Muscle layer of colon (tissue), 2 donors: ENCODE measurements around the gene CRY2.
"Not testable (repeated sequence)": the region's sequence is repeated elsewhere in the genome, so short reads cannot be mapped to it uniquely, and the experiment has no call there.

Experiments
- H3K27ac ChIP-seq: one replicate; pipeline ENCODE4 v1.7.0; 2013; ENCODE audit warnings: low read depth, mild to moderate bottlenecking, low read length, moderate library complexity
- H3K27me3 ChIP-seq, 2 donors: one replicate each; pipeline ENCODE4 v1.7.0; 2013; ENCODE audit warnings: low read length in 2 of 2, mild to moderate bottlenecking in 2 of 2; ENCODE audit not compliant: insufficient read depth in 2 of 2, control insufficient read depth in 1 of 2
- H3K36me3 ChIP-seq: one replicate; pipeline ENCODE4 v1.7.0; 2013; ENCODE audit warnings: mild to moderate bottlenecking, low read length; ENCODE audit not compliant: insufficient read depth
- H3K4me1 ChIP-seq: one replicate; pipeline ENCODE4 v1.7.0; 2013; ENCODE audit warnings: mild to moderate bottlenecking, low read length; ENCODE audit not compliant: insufficient read depth
- H3K4me3 ChIP-seq, 2 donors: one replicate each; pipeline ENCODE4 v1.7.0; 2013; ENCODE audit warnings: low read length in 2 of 2, low read depth in 1 of 2, mild to moderate bottlenecking in 1 of 2, moderate library complexity in 1 of 2
- H3K9ac ChIP-seq: one replicate; pipeline ENCODE4 v1.7.0; 2013; ENCODE audit warnings: low read length
- H3K9me3 ChIP-seq: one replicate; pipeline ENCODE4 v1.7.0; 2013; ENCODE audit warnings: mild to moderate bottlenecking, low read length
- donor health status: abdominal sarcoma.
- donor health status: Adenocarcinoma of cecum.

Gene CRY2

GRCh38 chr11:45806072-45806933, 41.0 kb upstream of the CRY2 start:
- peak overlapping the region in 1 of 2 donors; percentile 94 for H3K4me3 ChIP-seq
- no peaks in the 10 kb centered on the region for H3K27me3 ChIP-seq
- H3K4me1 ChIP-seq: peaks cover 25% of the 10 kb centered on the region
- H3K27ac ChIP-seq: no peak overlapping the region
- H3K9me3 ChIP-seq: no peaks in the 10 kb centered on the region
- H3K36me3 ChIP-seq: peaks cover 4% of the 10 kb centered on the region
- H3K9ac ChIP-seq: no peak overlapping the region

DNA sequence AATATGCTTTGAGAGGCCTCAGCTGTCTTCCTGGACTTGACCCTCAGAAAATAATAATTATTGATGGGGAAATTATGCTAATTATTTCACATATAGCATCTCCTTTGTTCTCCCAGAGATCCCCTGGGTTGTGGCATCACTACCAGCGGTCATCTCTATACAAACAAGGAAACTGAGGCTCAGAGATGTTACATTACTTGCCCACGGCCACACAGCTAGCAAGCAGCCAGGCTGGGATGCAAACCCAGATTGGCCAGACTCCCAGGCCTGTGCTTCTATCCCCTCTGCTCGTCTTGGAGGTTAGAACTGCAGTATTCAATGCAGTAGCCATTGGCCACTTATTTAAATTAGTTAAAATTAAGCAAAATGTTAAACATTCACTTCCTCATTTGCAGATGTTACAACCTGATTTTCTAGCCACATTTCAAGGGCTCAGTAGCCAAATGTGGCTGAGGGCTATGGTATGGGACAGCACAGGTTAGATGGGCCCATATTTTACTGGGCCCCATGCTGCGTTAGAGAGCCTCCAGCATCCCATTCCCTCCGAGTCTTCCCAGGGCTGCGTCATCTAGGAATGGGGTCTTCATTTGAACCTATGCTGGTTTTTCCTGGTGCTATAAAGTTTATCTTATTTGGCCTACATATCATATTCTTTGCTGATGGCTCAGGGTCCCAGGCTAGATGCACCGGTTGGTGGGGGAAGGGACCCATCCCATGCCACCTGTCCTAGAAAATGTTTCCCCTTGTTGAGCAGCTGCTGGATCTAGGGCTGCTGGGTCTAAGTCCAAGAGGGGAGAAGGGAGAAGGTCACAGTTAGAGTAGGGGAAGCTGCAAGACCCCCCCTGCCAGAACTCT, 40.1 kb upstream of the CRY2 start:
- Histone ChIP-seq H3K4me3 (peak overlapping the region in 1 of 2 donors; percentile 4), H3K9me3 (no peaks in the 10 kb centered on the region), H3K27ac (no peak overlapping the region)

DNA sequence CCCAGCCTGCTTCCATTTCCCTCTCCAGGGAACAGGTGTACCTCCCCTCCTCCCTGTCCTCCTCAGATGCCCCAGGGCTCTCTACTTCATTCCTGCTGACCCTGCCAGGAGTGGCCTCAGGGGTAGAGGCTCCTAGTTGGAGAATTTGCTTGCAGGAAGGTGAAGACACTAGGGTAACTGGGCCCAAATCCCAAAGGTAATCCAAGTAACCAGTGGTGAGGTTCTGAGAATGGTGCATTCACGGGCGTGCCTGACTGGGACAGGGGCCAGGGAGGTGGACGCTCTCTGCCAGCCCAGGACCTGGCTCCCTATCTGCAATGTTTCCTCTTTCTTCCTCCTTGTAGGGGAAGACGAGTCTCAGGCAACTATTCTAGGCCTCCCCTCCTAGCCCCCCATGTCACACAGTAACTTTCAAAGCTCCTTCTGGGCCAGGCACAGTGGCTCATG, 39.5 kb upstream of the CRY2 start:
- Histone ChIP-seq H3K9me3 (no peaks in the 10 kb centered on the region), H3K9ac (no peak overlapping the region), H3K27me3 (no peaks in the 10 kb centered on the region), H3K27ac (no peak overlapping the region), H3K4me3 (no peak overlapping the region), H3K36me3 (peaks cover 11% of the 10 kb centered on the region), H3K4me1 (peaks cover 25% of the 10 kb centered on the region)

More for the DNA sequence above, 40.1 kb upstream of the CRY2 start:
- Histone ChIP-seq H3K27me3 (no peaks in the 10 kb centered on the region), H3K36me3 (peaks cover 11% of the 10 kb centered on the region), H3K9ac (no peak overlapping the region), H3K4me1 (peaks cover 25% of the 10 kb centered on the region)

DNA sequence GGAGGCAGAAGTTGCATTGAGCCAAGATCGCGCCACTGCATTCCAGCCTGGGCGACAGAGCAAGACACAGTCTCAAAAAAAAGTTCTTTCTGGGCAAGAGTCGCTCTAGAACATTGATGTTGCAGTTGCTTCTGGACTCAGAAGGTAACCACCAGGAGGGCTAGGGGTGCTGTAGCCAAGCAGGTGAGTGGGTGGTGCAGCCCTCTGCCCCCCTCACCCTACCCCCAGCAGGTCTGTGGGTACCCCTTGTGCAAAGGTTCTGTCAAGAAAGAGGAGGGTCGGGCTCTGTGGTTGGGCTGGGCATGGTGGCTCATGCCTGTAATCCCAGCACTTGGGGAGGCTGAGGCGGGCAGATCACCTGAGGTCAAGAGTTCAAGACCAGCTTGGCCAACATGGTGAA, 38.8 kb upstream of the CRY2 start:
- H3K4me1 ChIP-seq: peaks cover 25% of the 10 kb centered on the region
- not testable (repeated sequence) for H3K27ac ChIP-seq, H3K4me3 ChIP-seq, H3K27me3 ChIP-seq, H3K9me3 ChIP-seq, H3K9ac ChIP-seq
- peaks cover 11% of the 10 kb centered on the region for H3K36me3 ChIP-seq

GRCh38 chr11:45809456-45810395, 37.5 kb upstream of the CRY2 start:
- H3K4me3 ChIP-seq: no peak overlapping the region
- H3K4me1 ChIP-seq: peaks cover 25% of the 10 kb centered on the region
- H3K9me3 ChIP-seq: no peaks in the 10 kb centered on the region
- no peaks in the 10 kb centered on the region for H3K27me3 ChIP-seq
- H3K27ac ChIP-seq: no peak overlapping the region
- H3K9ac ChIP-seq: no peak overlapping the region
- H3K36me3 ChIP-seq: peaks cover 11% of the 10 kb centered on the region

- H3K9ac ChIP-seq: no peak overlapping the region
- H3K4me3 ChIP-seq: no peak overlapping the region
- no peaks in the 10 kb centered on the region for H3K27me3 ChIP-seq
- no peak overlapping the region for H3K27ac ChIP-seq
- peaks cover 11% of the 10 kb centered on the region for H3K36me3 ChIP-seq
- H3K4me1 ChIP-seq: peaks cover 23% of the 10 kb centered on the region
- no peaks in the 10 kb centered on the region for H3K9me3 ChIP-seq
Measured at GRCh38 chr11:45810431-45811108, 36.7 kb upstream of the CRY2 start.

DNA sequence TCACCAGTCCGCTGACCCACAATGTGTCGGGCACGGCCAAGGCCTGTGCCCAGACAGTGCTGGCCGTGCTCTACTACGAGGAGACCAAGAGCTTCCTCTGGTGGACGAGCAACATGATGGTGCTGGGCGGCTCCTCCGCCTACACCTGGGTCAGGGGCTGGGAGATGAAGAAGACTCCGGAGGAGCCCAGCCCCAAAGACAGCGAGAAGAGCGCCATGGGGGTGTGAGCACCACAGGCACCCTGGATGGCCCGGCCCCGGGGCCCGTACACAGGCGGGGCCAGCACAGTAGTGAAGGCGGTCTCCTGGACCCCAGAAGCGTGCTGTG, 36.2 kb upstream of the CRY2 start:
- Histone ChIP-seq H3K27ac (no peak overlapping the region), H3K36me3 (peaks cover 11% of the 10 kb centered on the region)

GRCh38 chr11:45811571-45812290, 35.5 kb upstream of the CRY2 start:
- H3K9ac ChIP-seq: no peak overlapping the region

More for the DNA sequence above, 36.2 kb upstream of the CRY2 start:
- no peak overlapping the region for H3K9ac ChIP-seq
- no peaks in the 10 kb centered on the region for H3K27me3 ChIP-seq
- no peaks in the 10 kb centered on the region for H3K9me3 ChIP-seq
- peaks cover 18% of the 10 kb centered on the region for H3K4me1 ChIP-seq
- no peak overlapping the region for H3K4me3 ChIP-seq

DNA sequence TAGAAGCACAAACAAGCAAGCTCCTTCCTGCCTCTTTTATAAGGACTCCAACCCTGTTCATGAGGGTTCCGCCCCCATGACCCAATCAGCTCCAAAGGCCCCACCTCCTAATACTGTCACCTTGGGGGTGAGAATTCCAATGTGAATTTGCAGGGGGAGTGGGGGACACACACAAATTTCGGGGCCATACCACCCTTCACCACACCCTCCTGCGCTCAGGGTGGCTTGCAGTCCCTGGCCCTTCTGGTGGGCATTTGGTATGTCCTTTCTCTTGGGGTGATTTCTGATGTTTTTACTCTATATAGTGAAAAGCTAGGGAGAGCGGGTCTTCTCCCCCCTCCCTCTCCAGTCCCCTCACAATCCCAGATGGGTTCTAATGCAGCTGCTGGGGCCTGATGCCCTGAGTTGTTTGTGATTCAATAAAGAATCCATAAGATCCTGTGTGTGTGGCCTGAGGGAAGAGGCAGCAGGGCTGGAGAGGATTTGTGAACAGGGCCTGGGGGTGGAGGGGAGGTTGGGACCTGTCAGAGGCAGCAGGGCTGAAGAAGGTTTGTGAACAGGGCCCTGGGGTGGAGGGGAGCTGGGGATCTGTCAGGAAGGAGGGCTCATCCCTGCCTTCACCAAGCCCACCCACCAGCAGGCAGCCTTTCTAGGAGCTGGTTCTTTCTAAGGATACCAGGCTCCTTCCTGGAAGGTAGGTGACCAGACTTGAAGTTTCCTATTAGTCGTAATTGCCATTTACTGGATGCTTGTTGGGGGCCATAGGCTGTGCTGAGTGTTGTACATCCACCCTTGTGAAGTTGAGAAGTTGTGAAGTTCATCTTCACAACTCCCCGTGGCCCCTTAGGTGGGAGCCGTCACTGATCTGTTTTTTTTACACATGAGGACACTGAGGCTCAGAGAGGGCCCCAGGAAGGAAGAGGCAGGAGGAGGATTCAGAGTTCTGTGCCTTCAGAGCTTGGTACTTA, 34.4 kb upstream of the CRY2 start:
- Histone ChIP-seq H3K36me3 (peaks cover 11% of the 10 kb centered on the region), H3K27me3 (no peaks in the 10 kb centered on the region), H3K9me3 (no peaks in the 10 kb centered on the region), H3K27ac (no peak overlapping the region), H3K4me1 (peaks cover under 1% of the 10 kb centered on the region), H3K4me3 (no peak overlapping the region), H3K9ac (no peak overlapping the region)

More at GRCh38 chr11:45811571-45812290, 35.5 kb upstream of the CRY2 start:
- no peaks in the 10 kb centered on the region for H3K27me3 ChIP-seq
- H3K9me3 ChIP-seq: no peaks in the 10 kb centered on the region
- H3K27ac ChIP-seq: no peak overlapping the region
- peaks cover 11% of the 10 kb centered on the region for H3K4me1 ChIP-seq
- H3K4me3 ChIP-seq: no peak overlapping the region
- peaks cover 11% of the 10 kb centered on the region for H3K36me3 ChIP-seq
